GM10266 (cell line): ENCODE results near the gene POU2AF1.

ENCODE experiments used
- DNase-seq: peaks from one replicate; pipeline ENCODE4 v3.0.0; 2012; ENCODE audit errors: extremely low spot score
- TF ChIP-seq, protein P1 (sequence below): IDR thresholded peaks from 2 replicates; pipeline ENCODE4 v1.5.1; 2012; ENCODE audit warnings: mild to moderate bottlenecking, low read depth; ENCODE audit not compliant: control insufficient read depth, insufficient read depth; ENCODE audit errors: missing control alignments

POU2AF1 gene

DNA sequence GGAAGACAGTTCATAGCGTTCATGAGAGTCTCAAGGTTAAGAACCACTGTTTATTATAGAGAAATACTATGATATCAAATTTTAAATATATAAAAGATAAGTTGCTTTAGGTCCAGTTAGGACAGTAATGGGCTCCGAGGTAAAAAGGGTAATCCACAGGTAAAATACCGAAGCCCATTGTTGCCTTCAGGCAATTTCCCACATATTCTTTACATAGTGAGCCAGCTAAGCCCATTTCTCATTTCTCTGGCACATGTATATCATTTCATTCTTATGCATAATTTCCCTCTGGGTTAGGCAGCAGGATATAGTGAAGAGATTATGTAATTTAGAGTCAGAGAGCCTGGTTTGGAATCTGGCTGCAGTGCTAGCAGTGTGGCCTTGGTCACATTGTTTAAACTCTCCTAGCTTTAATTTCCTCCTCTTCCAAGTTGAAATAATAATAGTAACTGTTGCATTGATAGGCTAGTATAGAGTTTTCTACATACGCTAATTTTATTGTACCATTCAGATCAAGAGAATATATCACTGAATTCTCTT lies 7.6 kb upstream of the POU2AF1 start:
- no peak for DNase-seq

DNA sequence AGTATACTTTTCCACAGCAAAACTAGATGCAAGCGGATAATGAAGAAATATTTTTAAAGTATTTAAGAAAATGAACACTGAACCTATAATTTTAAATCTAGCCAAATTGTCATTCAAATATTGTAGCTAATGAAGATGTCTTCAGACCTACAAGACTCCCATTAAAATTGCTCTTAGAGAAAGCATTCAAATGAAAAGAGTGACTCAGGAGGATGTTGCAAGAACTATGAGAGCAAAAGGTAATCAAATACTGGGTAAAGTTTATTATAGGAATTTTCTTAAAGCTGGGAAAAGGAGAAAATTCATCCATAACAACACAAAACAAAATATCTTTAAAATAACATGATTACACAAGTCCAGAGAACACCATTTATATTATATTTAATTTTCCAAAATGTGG lies 5.4 kb upstream of the POU2AF1 start:
- TF ChIP-seq, protein P1, sequence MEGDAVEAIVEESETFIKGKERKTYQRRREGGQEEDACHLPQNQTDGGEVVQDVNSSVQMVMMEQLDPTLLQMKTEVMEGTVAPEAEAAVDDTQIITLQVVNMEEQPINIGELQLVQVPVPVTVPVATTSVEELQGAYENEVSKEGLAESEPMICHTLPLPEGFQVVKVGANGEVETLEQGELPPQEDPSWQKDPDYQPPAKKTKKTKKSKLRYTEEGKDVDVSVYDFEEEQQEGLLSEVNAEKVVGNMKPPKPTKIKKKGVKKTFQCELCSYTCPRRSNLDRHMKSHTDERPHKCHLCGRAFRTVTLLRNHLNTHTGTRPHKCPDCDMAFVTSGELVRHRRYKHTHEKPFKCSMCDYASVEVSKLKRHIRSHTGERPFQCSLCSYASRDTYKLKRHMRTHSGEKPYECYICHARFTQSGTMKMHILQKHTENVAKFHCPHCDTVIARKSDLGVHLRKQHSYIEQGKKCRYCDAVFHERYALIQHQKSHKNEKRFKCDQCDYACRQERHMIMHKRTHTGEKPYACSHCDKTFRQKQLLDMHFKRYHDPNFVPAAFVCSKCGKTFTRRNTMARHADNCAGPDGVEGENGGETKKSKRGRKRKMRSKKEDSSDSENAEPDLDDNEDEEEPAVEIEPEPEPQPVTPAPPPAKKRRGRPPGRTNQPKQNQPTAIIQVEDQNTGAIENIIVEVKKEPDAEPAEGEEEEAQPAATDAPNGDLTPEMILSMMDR: no peak
- no peak for DNase-seq

More for the DNA sequence above, 7.6 kb upstream of the POU2AF1 start:
- TF ChIP-seq, protein P1: no peak

DNA sequence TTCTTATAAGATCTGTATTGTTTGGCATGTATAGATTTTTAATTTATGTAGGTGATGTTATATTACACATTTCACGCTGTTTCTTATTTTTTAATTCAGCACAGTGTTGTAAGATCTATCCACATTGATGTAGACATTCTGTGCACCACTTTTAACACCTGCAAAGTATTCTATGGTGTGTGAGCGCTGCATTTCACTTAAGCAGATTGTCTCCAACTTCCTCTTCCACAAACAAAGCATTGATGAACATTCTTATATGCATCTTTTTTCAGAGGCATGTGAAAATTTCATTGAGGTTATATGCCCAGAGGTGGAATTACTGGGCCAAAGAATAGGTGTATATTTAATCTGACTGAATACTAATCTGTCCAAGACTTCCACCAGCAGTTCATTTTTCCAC lies 3.4 kb upstream of the POU2AF1 start:
- no peak for DNase-seq
- TF ChIP-seq, protein P1: no peak

DNA sequence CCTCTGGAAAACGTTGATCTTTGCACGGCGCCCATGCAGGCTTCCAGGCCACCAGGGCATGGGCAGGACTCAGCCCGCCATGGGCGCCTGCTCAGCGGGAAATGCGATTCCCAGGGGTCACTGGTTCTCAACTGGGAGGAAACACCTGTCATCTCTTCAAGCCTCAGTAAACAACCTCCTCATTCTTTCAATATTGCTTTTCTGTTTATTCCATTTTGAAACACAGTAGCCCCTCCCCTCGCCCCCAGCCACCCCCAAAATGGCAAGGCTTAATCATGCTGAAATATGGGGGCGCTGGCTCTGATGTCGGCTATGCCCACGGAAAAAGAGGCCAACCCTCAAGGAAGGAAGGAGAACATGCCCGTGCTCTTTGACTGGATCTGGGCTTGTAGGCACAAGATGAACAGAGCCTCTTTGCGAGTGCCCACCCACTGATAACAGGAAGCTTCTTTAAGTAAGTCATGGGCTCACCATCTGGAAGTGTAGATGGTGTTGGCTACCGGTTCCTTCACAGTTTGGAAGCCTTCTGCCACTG lies 594 bp upstream of the POU2AF1 start:
- no peak for DNase-seq
- TF ChIP-seq, protein P1: no peak

DNA sequence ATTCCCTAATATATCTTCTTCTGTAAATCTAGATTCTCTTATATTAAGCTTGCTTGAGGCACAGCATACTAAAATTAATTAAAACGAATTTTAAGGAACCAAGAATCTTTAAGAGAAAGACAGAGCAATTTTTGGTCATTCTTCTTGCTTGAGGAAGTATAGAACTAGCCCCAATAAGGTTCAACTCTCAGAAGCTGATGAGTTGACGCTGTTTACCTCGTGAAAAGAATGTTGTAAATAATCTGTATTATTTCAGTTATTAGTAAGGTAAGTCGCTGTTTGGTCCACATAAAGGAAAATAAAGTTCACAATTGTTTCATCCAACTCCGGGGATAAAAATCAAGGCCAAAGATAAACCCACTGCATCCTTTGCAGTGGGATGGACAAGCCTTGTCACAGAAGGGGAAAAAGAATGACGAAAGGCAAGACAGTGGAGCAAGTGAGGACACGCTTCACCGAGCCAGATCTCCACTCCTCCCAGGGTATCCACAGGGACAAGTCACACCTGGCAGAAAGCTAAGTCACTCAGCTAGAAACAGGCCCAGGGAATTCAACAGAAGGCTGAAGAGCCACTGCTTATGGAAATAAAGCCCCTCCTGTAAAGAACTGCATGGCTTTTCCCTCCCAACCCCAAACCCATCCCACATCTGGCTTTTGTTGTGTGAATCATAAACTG lies 752 bp downstream of the POU2AF1 start:
- no peak for DNase-seq
- TF ChIP-seq, protein P1: no peak

DNA sequence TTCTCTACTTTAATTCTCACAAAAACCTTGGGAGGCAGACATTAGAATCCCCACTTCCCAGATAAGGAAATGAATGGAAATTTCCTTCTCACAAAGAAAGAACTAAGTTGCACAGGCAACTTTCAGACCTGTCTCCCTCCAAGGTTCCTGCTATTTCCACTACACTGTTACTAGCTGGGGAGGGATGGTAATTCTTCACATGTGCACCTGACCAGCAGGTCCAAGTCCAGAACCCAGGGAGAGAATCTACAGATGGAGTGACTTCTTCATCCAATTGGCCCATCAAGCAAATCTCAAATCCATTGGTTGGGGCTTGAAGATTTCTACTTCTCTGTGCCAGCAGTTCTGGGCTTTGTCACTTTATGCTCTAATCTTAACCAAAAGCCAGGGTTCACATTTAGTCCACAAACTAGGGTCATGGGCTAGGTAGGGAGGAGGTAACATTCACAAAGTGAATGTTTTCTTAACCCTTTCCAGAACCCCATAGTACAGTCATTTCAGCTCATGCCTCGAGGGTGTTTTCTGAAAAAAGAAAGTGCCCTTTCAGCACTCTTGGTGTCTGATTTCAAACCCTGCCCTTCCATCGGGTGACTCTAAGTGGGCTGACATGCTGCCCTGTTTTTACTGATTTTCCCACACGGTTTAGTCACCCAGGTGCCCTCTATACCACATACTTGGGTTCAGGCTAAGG lies 2.7 kb downstream of the POU2AF1 start:
- no peak for DNase-seq
- TF ChIP-seq, protein P1: no peak

DNA sequence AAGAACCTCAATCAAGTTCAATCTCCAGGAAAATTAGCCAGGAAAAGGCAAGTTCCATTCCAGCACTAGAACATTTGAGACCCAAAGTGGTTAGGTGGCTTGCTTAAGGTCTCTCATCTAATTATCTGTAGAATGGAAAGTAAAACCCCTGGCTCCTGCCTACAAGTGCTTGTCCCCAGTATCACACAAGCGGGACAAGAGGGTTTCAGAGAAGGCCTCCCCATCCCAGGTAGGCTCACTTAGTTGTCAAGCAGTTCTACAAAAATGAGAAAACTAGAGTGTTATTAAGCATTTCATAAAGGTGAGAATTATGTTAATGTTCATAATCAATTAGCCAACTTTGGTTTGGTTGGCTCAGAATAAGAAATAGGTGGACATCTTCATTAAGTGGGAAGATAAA lies 5.5 kb downstream of the POU2AF1 start:
- no peak for DNase-seq
- TF ChIP-seq, protein P1: no peak
